M059J (cell line): ENCODE measurements around the gene CT45A6. TPM values are rescaled to one million over a fixed set of nuclear protein-coding genes. Genes with fewer than 3 reads are reported as not detected.
"Not testable (repeated sequence)": the region's sequence is repeated elsewhere in the genome, so short reads cannot be mapped to it uniquely, and the experiment has no call there.

Source experiments
- DNase-seq: peaks from one replicate; pipeline ENCODE4 v3.0.0-alpha.2; 2012; ENCODE audit warnings: low read depth
- total RNA-seq: library from RNA; depleted of rRNA; stranded (reverse); fragments of >200 nt; shearing (Covaris generic); gene quantifications from 2 replicates; pipeline ENCODE4 v1.2.3, GENCODE V29; 2014; rRNA removed

The CT45A6 gene, protein sequence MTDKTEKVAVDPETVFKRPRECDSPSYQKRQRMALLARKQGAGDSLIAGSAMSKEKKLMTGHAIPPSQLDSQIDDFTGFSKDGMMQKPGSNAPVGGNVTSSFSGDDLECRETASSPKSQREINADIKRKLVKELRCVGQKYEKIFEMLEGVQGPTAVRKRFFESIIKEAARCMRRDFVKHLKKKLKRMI
- not detected in 2 replicates for total RNA-seq

DNA sequence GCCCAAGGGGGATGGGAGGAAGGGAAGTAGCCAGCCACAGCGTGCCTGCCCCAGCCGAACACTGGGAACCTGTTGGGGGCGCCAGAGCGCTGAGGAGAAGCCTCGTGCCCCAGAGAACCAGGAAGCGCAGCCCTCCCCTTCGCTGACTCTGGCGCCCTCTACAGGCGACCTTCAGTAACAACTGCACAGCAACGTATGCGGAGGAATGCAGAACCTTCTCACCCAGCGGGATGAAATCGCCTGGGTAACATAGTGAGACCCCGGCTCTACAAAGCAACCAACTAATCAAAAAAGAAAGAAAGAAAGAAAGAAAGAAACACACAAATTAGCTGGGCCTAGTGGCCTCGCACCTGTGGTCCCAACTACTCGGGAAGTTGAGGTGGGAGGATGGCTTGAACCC is at the start of gene CT45A6:
Gene CT45A6 (minus strand): TSS at position 101 of the 400 bp plus-strand sequence. CDS start 3,794 bp downstream, outside the sequence.
- DNase-seq: not testable (repeated sequence)

DNA sequence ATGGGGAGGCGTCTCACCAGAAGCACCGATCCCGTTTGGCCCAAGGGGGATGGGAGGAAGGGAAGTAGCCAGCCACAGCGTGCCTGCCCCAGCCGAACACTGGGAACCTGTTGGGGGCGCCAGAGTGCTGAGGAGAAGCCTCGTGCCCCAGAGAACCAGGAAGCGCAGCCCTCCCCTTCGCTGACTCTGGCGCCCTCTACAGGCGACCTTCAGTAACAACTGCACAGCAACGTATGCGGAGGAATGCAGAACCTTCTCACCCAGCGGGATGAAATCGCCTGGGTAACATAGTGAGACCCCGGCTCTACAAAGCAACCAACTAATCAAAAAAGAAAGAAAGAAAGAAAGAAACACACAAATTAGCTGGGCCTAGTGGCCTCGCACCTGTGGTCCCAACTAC is 34.6 kb upstream of the CT45A6 start, which contains the start of gene CT45A7:
Gene CT45A7 (minus strand): TSS at position 101 of the 400 bp plus-strand sequence. CDS start 3,747 bp downstream, outside the sequence.
- DNase-seq: not testable (repeated sequence)

DNA sequence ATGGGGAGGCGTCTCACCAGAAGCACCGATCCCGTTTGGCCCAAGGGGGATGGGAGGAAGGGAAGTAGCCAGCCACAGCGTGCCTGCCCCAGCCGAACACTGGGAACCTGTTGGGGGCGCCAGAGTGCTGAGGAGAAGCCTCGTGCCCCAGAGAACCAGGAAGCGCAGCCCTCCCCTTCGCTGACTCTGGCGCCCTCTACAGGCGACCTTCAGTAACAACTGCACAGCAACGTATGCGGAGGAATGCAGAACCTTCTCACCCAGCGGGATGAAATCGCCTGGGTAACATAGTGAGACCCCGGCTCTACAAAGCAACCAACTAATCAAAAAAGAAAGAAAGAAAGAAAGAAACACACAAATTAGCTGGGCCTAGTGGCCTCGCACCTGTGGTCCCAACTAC is 17.3 kb upstream of the CT45A6 start, which contains the start of gene CT45A2:
Gene CT45A2 (minus strand): TSS at position 101 of the 400 bp plus-strand sequence. CDS start 3,747 bp downstream, outside the sequence.
- not testable (repeated sequence) for DNase-seq

DNA sequence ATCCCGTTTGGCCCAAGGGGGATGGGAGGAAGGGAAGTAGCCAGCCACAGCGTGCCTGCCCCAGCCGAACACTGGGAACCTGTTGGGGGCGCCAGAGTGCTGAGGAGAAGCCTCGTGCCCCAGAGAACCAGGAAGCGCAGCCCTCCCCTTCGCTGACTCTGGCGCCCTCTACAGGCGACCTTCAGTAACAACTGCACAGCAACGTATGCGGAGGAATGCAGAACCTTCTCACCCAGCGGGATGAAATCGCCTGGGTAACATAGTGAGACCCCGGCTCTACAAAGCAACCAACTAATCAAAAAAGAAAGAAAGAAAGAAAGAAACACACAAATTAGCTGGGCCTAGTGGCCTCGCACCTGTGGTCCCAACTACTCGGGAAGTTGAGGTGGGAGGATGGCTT is 17.2 kb downstream of the CT45A6 start, which contains the start of gene CT45A5:
Gene CT45A5 (minus strand): TSS at position 101 of the 400 bp plus-strand sequence. CDS start 3,774 bp downstream, outside the sequence.
- DNase-seq: not testable (repeated sequence)

DNA sequence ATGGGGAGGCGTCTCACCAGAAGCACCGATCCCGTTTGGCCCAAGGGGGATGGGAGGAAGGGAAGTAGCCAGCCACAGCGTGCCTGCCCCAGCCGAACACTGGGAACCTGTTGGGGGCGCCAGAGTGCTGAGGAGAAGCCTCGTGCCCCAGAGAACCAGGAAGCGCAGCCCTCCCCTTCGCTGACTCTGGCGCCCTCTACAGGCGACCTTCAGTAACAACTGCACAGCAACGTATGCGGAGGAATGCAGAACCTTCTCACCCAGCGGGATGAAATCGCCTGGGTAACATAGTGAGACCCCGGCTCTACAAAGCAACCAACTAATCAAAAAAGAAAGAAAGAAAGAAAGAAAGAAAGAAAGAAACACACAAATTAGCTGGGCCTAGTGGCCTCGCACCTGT is 34.5 kb downstream of the CT45A6 start, which contains the start of gene CT45A3:
Gene CT45A3 (minus strand): TSS at position 101 of the 400 bp plus-strand sequence. CDS start 3,747 bp downstream, outside the sequence.
- DNase-seq: not testable (repeated sequence)

DNA sequence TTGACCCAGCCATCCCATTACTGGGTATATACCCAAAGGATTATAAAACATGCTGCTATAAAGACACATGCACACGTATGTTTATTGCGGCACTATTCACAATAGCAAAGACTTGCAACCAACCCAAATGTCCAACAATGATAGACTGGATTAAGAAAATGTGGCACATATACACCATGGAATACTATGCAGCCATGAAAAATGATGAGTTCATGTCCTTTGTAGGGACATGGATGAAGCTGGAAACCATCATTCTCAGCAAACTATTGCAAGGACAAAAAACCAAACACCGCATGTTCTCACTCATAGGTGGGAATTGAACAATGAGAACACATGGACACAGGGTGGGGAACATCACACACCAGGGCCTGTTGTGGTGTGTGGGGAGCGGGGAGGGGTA is 57.8 kb downstream of the CT45A6 start:
- not testable (repeated sequence) for DNase-seq

Other genes with a start within 250 kb of the CT45A6 start
- gene CT45A1, start 89.1 kb downstream of the CT45A6 start, total RNA-seq: not detected in 2 replicates
- 0.37 TPM in 1 of 2 replicates, not detected in the other for gene CT45A3, start 34.6 kb downstream of the CT45A6 start, total RNA-seq
- gene CT45A5, start 17.3 kb downstream of the CT45A6 start, total RNA-seq: not detected in 2 replicates
- gene CT45A2, start 17.2 kb upstream of the CT45A6 start, total RNA-seq: not detected in 2 replicates
- gene CT45A7, start 34.5 kb upstream of the CT45A6 start, total RNA-seq: not detected in 2 replicates
- not detected in 2 replicates for gene CT45A8, start 51.8 kb upstream of the CT45A6 start, total RNA-seq
- not detected in 2 replicates for gene CT45A9, start 69.0 kb upstream of the CT45A6 start, total RNA-seq
- gene CT45A10, start 90.7 kb upstream of the CT45A6 start, total RNA-seq: not detected in 2 replicates
- not detected in 2 replicates for gene SAGE1, start 90.9 kb upstream of the CT45A6 start, total RNA-seq
- gene MMGT1, start 171.2 kb upstream of the CT45A6 start, total RNA-seq: 43.4 and 62.9 TPM in 2 replicates
- gene SLC9A6, start 182.6 kb upstream of the CT45A6 start, total RNA-seq: 39.8 and 48.9 TPM in 2 replicates